Peyer's patch (tissue), 4 donors: ENCODE results near the gene DDX47. TPM values are rescaled to one million over a fixed set of nuclear protein-coding genes. Genes with fewer than 3 reads are reported as not detected.
"Not testable (repeated sequence)": the region's sequence is repeated elsewhere in the genome, so short reads cannot be mapped to it uniquely, and the experiment has no call there.

Source experiments
- DNase-seq, 3 donors: peaks; one replicate each; pipeline ENCODE4 v3.0.0-alpha.2; 2017 to 2019
- H3K27ac ChIP-seq, 4 donors: fragments of 200-600 bp; sonication (generic); one replicate each; pipeline ENCODE4 v1.5.1; 2016 to 2019
- H3K27me3 ChIP-seq, 2 donors: fragments of 200-600 bp; sonication (generic); one replicate each; pipeline ENCODE4 v1.5.1; 2019
- H3K36me3 ChIP-seq, 3 donors: fragments of 200-600 bp; sonication (generic); one replicate each; pipeline ENCODE4 v1.5.1; 2016 to 2019
- H3K4me1 ChIP-seq, 4 donors: fragments of 200-600 bp; sonication (generic); one replicate each; pipeline ENCODE4 v1.5.1; 2016 to 2019
- H3K4me3 ChIP-seq, 4 donors: fragments of 200-600 bp; sonication (generic); 1 replicate in 3 of 4; 2 replicates in 1 of 4; pipeline ENCODE4 v1.5.1; 2016 to 2019; ENCODE audit warnings: mild to moderate bottlenecking in 1 of 4
- H3K9me3 ChIP-seq, 4 donors: fragments of 200-600 bp; sonication (generic); one replicate each; pipeline ENCODE4 v1.5.1; 2016 to 2019; ENCODE audit warnings: mild to moderate bottlenecking in 1 of 4
- CTCF ChIP-seq, 6 experiments: fragments of 450-650 bp in 4 of 6; fragments of 200-600 bp in 2 of 6; sonication (generic) in 1 of 6; IDR thresholded peaks; one replicate each; pipeline ENCODE4 v1.5.1; 2017 to 2019; ENCODE audit warnings: antibody characterized with exemption in 6 of 6, mild to moderate bottlenecking in 3 of 6, moderate library complexity in 1 of 6
- POLR2A ChIP-seq, 2 donors: fragments of 450-650 bp; IDR thresholded peaks; one replicate each; pipeline ENCODE4 v1.5.1; 2017; ENCODE audit warnings: antibody characterized with exemption in 2 of 2, mild to moderate bottlenecking in 2 of 2, moderate library complexity in 2 of 2
- total RNA-seq, 4 donors: library from RNA; depleted of rRNA; stranded (reverse); fragments of >200 nt; gene quantifications; one replicate each; pipeline ENCODE4 v1.1.0, GENCODE V29; 2016

DDX47 gene
- total RNA-seq, 4 donors from 2014 or later = 23.5 to 39.9 (median 33.1) TPM

GRCh38 chr12:12839003-12839395 lies 25.9 kb downstream of the DDX47 start:
- no peaks in the 10 kb centered on the region for H3K36me3 ChIP-seq
- no peaks in the 10 kb centered on the region for H3K27me3 ChIP-seq
- no peak overlapping the region for H3K4me3 ChIP-seq
- H3K9me3 ChIP-seq = no peaks in the 10 kb centered on the region
- peak overlapping the region in 1 of 4 donors; percentile 29 for H3K27ac ChIP-seq
- no peak for DNase-seq
- peaks cover 0 to 35% (median 4%) of the 10 kb centered on the region in 4 donors for H3K4me1 ChIP-seq
- TF ChIP-seq POLR2A (IDR thresholded peaks at IDR 0.05) (no peak), CTCF (IDR thresholded peaks at IDR 0.05) (no peak)

GRCh38 chr12:12839439-12839838 lies 26.3 kb downstream of the DDX47 start:
- H3K4me3 ChIP-seq, H3K27me3 ChIP-seq, H3K9me3 ChIP-seq, DNase-seq, H3K36me3 ChIP-seq: not testable (repeated sequence)
- Histone ChIP-seq H3K4me1 (peaks cover 0 to 35% (median 4%) of the 10 kb centered on the region in 4 donors), H3K27ac (peak overlapping the region in 1 of 4 donors; percentile 73)

GRCh38 chr12:12839873-12840579 lies 26.9 kb downstream of the DDX47 start:
- TF ChIP-seq CTCF (IDR thresholded peaks at IDR 0.05) = no peak
- no peak for TF ChIP-seq POLR2A (IDR thresholded peaks at IDR 0.05)
- DNase-seq = peak in 2 of 3 donors; percentile 81 to 84
- Histone ChIP-seq H3K27ac (peak overlapping the region in 1 of 4 donors; percentile 73), H3K27me3 (no peaks in the 10 kb centered on the region), H3K4me3 (no peak overlapping the region), H3K4me1 (peaks cover 0 to 32% (median 4%) of the 10 kb centered on the region in 4 donors), H3K36me3 (no peaks in the 10 kb centered on the region), H3K9me3 (no peaks in the 10 kb centered on the region)

GRCh38 chr12:12840580-12840899 lies 27.4 kb downstream of the DDX47 start:
- H3K4me1 ChIP-seq = peaks cover 0 to 27% (median 4%) of the 10 kb centered on the region in 4 donors
- no peaks in the 10 kb centered on the region for H3K36me3 ChIP-seq
- TF ChIP-seq POLR2A (IDR thresholded peaks at IDR 0.05) = no peak
- no peak for TF ChIP-seq CTCF (IDR thresholded peaks at IDR 0.05)
- H3K4me3 ChIP-seq = no peak overlapping the region
- DNase-seq = no peak
- H3K27ac ChIP-seq = no peak overlapping the region
- no peaks in the 10 kb centered on the region for H3K27me3 ChIP-seq
- H3K9me3 ChIP-seq = no peaks in the 10 kb centered on the region

- not testable (repeated sequence) for H3K27me3 ChIP-seq, H3K27ac ChIP-seq, H3K9me3 ChIP-seq, H3K4me3 ChIP-seq, DNase-seq, H3K36me3 ChIP-seq
- H3K4me1 ChIP-seq = peaks cover 0 to 25% (median 4%) of the 10 kb centered on the region in 4 donors
Observed at GRCh38 chr12:12841428-12841827, 28.3 kb downstream of the DDX47 start.

- Histone ChIP-seq H3K4me1 (no peaks in the 10 kb centered on the region), H3K27me3 (no peaks in the 10 kb centered on the region), H3K36me3 (no peaks in the 10 kb centered on the region), H3K9me3 (no peaks in the 10 kb centered on the region), H3K27ac (no peak overlapping the region), H3K4me3 (no peak overlapping the region)
- DNase-seq = no peak
- TF ChIP-seq CTCF (IDR thresholded peaks at IDR 0.05) = no peak
- no peak for TF ChIP-seq POLR2A (IDR thresholded peaks at IDR 0.05)
Observed at GRCh38 chr12:12845794-12846243, 32.7 kb downstream of the DDX47 start.

- DNase-seq, H3K9me3 ChIP-seq, H3K4me3 ChIP-seq, H3K27me3 ChIP-seq, H3K4me1 ChIP-seq, H3K27ac ChIP-seq, H3K36me3 ChIP-seq: not testable (repeated sequence)
Observed at GRCh38 chr12:12846780-12847179, 33.6 kb downstream of the DDX47 start.
